ENCODE measurements around the gene INS. TPM values are rescaled to one million over a fixed set of nuclear protein-coding genes. Genes with fewer than 3 reads are reported as not detected.

Gene INS
- total and polyA plus RNA-seq, 2 of the 8 experiments (the other 6 are each of a cell fraction or from before 2014, with no cell fraction given) = not detected

DNA sequence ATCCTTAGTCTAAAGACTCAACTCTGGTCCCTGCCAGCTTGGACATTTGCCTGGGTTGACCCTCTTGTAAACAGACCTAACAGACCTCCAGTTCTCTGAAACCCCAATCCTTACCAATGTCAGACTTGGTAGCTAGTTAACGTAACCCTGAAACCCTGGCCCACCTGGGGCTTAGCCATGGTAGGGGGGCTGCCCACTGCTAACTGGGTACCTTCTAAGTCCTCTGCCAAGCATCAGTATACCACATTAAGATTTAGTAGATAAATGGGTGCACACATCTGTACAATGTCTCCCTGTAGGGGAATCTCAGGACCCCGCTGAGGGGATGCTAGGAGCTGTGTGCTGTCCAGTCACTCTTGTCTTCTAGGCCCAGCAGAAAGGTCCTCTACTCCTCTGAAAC lies 40.5 kb upstream of the INS start (continued):
- TF ChIP-seq, protein P1, sequence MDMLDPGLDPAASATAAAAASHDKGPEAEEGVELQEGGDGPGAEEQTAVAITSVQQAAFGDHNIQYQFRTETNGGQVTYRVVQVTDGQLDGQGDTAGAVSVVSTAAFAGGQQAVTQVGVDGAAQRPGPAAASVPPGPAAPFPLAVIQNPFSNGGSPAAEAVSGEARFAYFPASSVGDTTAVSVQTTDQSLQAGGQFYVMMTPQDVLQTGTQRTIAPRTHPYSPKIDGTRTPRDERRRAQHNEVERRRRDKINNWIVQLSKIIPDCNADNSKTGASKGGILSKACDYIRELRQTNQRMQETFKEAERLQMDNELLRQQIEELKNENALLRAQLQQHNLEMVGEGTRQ (IDR thresholded peaks at IDR 0.05; ENCODE audit: low read length) = no peak
- no peak for TF ChIP-seq EZH2 (IDR thresholded peaks at IDR 0.05; ENCODE audit: low read depth, low read length, severe bottlenecking)
- no peak for TF ChIP-seq SAP30 (IDR thresholded peaks at IDR 0.05; ENCODE audit: insufficient read depth, insufficient replicate concordance, low read length)
- TF ChIP-seq SP1 (IDR thresholded peaks at IDR 0.05; ENCODE audit: low read depth, low read length) = no peak

Data from H1 (cell line).